ENCODE results near the gene BSCL2.
"Not testable (repeated sequence)": the region's sequence is repeated elsewhere in the genome, so short reads cannot be mapped to it uniquely, and the experiment has no call there.

BSCL2 gene

DNA sequence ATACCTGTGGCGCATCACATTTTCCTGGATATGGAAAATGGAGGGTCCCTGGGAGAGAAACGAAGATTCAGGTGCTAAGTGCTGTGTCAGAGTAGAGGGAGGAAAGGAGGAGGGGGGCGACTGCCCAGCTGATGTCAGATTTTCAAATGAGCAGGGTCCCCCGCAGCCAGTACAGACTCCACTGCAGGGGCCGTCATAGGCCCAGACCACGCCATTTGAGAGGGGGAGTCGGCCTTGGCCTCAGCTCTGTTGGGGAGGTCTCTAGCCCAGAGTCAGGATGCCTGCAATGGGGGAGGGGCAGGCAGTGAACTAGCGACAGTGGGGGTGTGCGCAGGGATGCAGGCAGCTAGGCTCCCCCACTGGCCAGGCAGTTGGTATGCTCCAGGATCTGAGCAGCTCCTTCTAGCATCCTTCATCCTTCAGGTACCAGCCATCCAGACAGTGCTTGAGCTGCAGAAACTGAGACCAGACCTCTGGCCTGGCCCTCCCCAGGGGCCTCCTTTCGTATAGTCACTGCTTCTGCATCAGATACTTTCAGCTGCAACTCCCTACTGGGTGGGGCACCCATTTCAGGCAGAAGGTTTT lies at the start of gene BSCL2, which contains the start of gene GNG3:
BSCL2 (minus strand) TSS at position 148 of the 585 bp plus-strand sequence. CDS start 229 bp downstream, outside the sequence.
GNG3 (plus strand) TSS at position 400 of the 585 bp plus-strand sequence. CDS start 620 bp downstream, outside the sequence.
- H3K36me3 Mint-ChIP-seq (ENCODE audit: low read depth): peaks cover 21% of the 10 kb centered on the region
- H3K27ac Mint-ChIP-seq: peak within 1 kb of the TSS; percentile 98
- H3K27me3 Mint-ChIP-seq (ENCODE audit: low read depth): no peaks in the 10 kb centered on the region
- peaks cover 50% of the 10 kb centered on the region for H3K4me1 Mint-ChIP-seq (ENCODE audit: low read depth)
- H3K4me3 Mint-ChIP-seq: peak within 1 kb of the TSS; percentile 94
- H3K9me3 Mint-ChIP-seq: no peaks in the 10 kb centered on the region

DNA sequence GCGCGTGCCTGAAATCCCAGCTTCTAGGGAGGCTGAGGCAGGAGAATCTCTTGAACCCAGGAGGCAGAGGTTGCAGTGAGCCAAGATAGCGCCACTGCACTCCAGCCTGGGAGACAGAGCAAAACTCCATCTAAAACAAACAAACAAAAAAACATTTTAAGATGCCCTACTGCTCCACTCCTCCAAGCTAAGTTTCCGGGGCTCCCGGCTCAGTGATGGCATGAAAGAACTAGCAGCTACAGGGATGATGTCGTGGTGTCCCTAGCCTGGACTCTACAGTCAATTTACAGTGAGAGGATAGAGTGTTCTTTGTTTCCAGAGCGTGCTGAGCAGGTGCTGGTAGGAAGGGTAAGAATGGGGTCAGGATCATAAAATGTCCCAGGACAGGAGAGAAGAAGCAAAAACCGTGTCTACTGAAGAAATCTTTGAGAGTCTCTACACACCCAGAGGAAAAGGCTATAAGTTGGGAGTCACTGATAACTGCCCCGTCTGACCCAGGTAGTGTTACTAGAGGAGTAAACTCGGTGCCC lies 47.9 kb upstream of the BSCL2 start:
- Mint-ChIP-seq H3K27me3 (ENCODE audit: low read depth) (no peaks in the 10 kb centered on the region), H3K27ac (no peak overlapping the region), H3K9me3 (no peaks in the 10 kb centered on the region), H3K4me1 (ENCODE audit: low read depth) (peaks cover 14% of the 10 kb centered on the region), H3K36me3 (ENCODE audit: low read depth) (peaks cover 3% of the 10 kb centered on the region), H3K4me3 (peak overlapping the region; percentile 20)

DNA sequence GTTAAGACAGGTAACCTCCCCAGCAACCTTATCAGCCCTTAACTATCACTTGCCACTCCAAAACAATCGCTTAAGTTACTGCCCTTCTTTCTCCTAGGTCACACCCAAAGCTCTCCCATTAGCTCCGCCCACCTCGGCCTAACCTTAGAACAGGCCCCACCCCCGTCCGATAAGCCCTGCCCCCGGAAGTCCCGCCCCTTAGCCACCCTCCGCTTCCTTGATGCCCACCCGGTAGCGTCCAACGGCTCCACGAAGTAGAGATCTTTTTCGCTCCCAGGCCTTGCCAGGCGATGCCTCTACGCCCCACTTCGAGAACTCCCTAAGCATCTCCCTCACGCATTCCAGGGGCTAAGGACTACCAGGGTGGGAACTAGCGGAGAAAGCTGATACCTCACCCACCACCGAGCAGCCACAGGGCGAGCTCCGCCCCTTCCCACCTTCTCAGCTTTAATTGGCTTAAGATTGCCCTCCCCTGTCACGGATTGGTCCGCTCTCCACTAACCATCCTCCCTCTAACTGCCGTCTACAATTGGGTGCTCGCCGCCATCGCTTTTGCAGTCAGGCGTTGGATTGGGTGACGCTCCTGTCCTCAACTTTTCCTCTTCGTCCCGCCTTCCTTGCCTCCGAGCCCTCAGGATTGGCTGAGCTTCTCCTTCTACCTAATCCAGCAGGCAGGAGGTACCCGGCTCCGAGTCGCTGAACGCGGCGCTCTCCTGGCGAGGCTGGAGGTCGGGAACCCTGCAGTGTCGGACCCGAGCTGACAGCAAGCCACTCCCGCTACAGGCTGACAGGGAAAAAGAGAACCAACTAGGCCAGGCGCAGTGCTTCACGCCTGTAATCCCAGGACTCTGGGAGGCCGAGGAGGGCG lies 46.7 kb upstream of the BSCL2 start, which contains the start of gene ZBTB3:
ZBTB3 (minus strand) TSS at position 425 of the 868 bp plus-strand sequence. CDS start 496 bp downstream, outside the sequence.
- H3K27ac Mint-ChIP-seq: peak within 1 kb of the TSS; percentile 97
- H3K36me3 Mint-ChIP-seq (ENCODE audit: low read depth): peaks cover 3% of the 10 kb centered on the region
- H3K9me3 Mint-ChIP-seq: no peaks in the 10 kb centered on the region
- H3K4me1 Mint-ChIP-seq (ENCODE audit: low read depth): peaks cover 16% of the 10 kb centered on the region
- H3K27me3 Mint-ChIP-seq (ENCODE audit: low read depth): no peaks in the 10 kb centered on the region
- H3K4me3 Mint-ChIP-seq: peak within 1 kb of the TSS; percentile 96

DNA sequence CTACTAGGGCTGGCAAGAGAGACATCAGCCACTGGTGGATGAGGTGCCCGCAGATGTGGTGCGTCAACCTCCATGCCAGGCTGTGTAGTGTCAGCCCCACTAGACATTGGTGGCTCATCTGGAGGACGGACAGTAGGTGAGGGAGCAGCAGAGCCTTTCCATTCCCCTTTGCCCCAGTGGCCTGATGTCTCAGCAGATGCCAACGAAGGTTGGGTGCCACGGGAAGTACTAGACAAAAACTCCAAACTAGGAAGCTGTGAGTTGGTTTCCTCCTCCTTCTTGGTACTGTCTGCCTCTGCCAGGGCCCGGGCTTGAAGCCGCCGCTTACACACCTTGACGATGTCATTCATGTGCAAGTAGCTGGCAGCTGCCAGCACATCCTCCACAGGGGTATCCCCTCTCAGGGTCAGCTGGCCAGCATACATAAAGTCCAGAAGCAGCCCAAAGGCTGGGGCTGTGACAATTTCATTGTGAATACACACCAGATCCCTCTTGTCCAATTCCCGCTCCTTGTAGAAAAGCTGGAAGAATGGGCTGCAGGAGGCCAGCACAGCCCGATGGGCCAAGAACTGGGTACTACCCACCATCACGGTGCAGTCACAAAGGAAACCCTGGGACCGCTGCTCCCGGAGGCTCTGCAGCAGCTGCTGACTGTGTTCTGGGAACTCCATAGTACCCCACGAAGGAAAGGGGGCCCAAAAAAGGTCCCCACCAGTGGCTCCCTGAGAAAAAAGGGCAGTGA lies 45.9 kb upstream of the BSCL2 start:
- Mint-ChIP-seq H3K4me3 (peak overlapping the region; percentile 96), H3K27me3 (ENCODE audit: low read depth) (no peaks in the 10 kb centered on the region), H3K36me3 (ENCODE audit: low read depth) (peaks cover 3% of the 10 kb centered on the region), H3K27ac (peak overlapping the region; percentile 97), H3K9me3 (no peaks in the 10 kb centered on the region), H3K4me1 (ENCODE audit: low read depth) (peaks cover 19% of the 10 kb centered on the region)

DNA sequence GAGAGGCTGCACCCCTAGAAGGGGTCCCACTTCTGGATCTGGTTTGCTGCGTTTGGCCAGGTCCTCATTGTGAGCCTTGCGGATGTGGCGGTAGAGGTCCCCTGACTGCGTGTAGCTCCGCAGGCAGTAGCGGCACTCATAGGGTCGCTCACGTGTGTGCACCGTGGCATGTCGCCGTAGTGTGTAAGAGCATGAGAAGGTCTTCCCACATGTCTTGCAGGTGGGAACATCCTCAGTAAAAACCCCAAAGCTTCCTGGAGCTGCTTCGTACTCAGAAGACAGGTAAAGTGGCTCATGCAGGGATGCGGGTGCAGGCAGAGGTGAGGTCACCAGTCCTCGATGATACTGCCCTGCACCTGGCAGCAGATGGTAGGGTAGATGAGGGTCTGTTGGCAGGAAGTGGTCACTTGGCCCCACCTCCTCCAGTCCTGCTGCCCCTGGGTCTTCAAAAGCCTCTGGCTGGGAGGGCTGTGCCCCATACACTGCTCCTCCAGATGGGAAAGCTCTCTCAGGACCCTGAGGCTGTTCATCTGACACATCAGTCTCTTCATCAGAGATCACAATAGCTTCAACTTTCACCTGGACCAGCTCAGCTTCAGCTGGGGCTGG lies 45.1 kb upstream of the BSCL2 start:
- Mint-ChIP-seq H3K27ac (no peak overlapping the region), H3K9me3 (no peaks in the 10 kb centered on the region), H3K4me1 (ENCODE audit: low read depth) (peaks cover 19% of the 10 kb centered on the region), H3K27me3 (ENCODE audit: low read depth) (no peaks in the 10 kb centered on the region), H3K36me3 (ENCODE audit: low read depth) (peaks cover 3% of the 10 kb centered on the region), H3K4me3 (peak overlapping the region; percentile 96)

DNA sequence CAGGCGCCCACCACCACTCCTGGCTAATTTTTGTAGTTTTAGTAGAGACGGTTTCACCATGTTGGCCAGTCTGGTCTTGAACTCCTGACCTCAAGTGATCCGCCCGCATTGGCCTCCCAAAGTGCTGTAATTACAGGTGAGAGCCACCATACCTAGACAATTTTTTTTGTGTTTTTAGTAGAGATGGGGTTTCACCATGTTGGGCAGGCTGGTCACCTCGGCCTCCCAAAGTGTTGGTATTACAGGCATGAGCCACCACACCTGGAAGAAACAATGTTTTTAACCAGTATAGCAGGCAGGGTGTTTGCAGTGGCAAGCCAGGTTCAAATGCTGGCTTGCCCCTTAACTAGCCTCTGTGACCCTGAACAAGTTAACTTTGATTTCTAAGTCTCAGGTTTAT lies 42.7 kb upstream of the BSCL2 start:
- not testable (repeated sequence) for H3K27ac Mint-ChIP-seq; H3K27me3 Mint-ChIP-seq (ENCODE audit: low read depth)

DNA sequence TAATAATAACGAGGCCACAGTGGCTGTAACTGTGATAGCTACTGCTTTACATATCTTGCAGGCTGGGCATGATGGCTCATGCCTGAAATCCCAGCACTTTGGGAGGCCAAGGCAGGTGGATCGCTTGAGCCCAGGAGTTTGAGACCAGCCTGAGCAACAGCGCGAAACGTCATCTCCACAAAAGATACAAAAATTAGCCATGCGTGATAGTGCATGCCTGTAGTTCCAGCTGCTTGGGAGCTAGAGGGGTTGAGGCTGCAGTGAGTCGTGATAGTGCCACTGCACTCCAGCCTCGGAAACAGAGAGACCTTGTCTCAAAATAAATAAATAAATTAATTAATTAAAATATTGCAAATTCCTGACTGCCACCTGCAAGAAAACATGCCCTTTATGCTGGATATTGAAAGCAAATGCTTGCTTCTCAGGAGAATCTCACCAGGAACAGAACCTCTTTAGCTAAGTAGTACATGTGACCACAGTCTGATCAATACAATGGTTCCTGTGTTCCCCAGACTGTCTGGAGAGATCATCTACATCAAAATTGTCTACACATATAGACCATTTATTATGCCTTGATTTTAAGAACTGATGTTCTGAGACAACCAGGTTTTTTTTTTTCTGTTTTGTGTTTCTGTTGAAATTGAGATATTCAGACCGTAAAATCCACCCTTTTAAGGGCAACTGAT lies 40.4 kb upstream of the BSCL2 start:
- no peak overlapping the region for H3K27ac Mint-ChIP-seq
- peaks cover 3% of the 10 kb centered on the region for H3K36me3 Mint-ChIP-seq (ENCODE audit: low read depth)
- H3K4me3 Mint-ChIP-seq: no peak overlapping the region
- no peaks in the 10 kb centered on the region for H3K27me3 Mint-ChIP-seq (ENCODE audit: low read depth)
- H3K9me3 Mint-ChIP-seq: no peaks in the 10 kb centered on the region
- H3K4me1 Mint-ChIP-seq (ENCODE audit: low read depth): peaks cover 7% of the 10 kb centered on the region

More for the DNA sequence above, 42.7 kb upstream of the BSCL2 start:
- H3K9me3 Mint-ChIP-seq; H3K4me3 Mint-ChIP-seq; H3K36me3 Mint-ChIP-seq (ENCODE audit: low read depth): not testable (repeated sequence)
- peaks cover 19% of the 10 kb centered on the region for H3K4me1 Mint-ChIP-seq (ENCODE audit: low read depth)

DNA sequence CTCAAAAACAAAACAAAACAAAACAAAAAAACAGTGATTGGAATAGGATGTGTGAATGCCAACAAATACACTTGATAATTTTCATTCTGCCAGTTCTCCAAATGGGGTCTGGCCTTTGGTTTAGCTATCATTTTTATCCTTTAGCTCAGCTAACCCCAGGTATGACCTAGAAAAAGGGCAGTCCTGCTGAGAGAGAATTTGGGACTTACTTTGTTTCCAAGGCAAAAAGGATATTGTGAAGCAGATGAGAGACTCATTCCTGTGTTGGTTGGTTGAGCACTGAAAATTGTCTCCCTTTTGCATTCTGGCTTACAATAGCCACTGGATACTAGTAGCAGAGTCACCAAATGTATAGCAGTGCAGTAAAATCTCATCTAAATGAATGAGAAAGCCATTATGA lies 30.0 kb upstream of the BSCL2 start:
- Mint-ChIP-seq H3K36me3 (ENCODE audit: low read depth) (peaks cover 33% of the 10 kb centered on the region), H3K4me1 (ENCODE audit: low read depth) (peaks cover 8% of the 10 kb centered on the region), H3K27me3 (ENCODE audit: low read depth) (no peaks in the 10 kb centered on the region), H3K27ac (no peak overlapping the region), H3K4me3 (no peak overlapping the region), H3K9me3 (no peaks in the 10 kb centered on the region)

DNA sequence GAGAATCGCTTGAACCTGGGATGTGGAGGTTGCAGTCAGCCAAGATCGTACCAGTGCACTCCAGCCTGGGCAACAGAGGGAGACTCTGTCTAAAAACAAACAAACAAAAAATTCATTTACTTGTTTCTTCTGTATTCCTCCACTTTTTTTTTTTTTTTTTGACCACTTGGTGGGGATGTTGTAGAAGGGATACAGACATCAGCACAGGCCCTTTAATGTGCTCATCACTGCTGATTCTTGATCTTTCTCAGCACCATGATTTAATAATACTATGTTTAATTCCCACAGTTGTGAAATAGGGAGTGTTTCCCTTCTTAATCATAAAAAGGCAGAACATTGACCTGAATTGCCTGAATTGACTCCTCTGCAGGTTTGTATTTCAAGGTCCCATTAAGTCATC lies 25.6 kb upstream of the BSCL2 start:
- H3K9me3 Mint-ChIP-seq: no peaks in the 10 kb centered on the region
- no peak overlapping the region for H3K4me3 Mint-ChIP-seq
- H3K27me3 Mint-ChIP-seq (ENCODE audit: low read depth): no peaks in the 10 kb centered on the region
- peaks cover 30% of the 10 kb centered on the region for H3K36me3 Mint-ChIP-seq (ENCODE audit: low read depth)
- H3K27ac Mint-ChIP-seq: no peak overlapping the region
- peaks cover 21% of the 10 kb centered on the region for H3K4me1 Mint-ChIP-seq (ENCODE audit: low read depth)

DNA sequence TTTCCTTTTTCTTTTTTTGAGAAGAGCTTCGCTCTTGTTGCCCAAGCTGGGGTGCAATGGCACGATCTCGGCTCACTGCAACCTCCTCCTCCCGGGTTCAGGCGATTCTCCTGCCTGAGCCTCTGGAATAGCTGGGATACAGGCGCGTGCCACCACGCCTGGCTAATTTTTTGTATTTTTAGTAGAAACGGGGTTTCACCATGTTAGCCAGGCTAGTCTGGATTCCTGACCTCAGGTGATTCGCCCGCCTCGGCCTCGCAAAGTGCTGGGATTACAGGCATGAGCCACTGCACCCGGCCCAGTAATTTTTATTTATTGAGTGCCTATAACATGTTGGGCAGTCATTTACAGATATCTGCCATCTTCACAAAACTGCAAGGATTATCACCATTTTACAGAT lies 22.9 kb upstream of the BSCL2 start:
- not testable (repeated sequence) for H3K27me3 Mint-ChIP-seq (ENCODE audit: low read depth); H3K27ac Mint-ChIP-seq
- peaks cover 25% of the 10 kb centered on the region for H3K4me1 Mint-ChIP-seq (ENCODE audit: low read depth)

DNA sequence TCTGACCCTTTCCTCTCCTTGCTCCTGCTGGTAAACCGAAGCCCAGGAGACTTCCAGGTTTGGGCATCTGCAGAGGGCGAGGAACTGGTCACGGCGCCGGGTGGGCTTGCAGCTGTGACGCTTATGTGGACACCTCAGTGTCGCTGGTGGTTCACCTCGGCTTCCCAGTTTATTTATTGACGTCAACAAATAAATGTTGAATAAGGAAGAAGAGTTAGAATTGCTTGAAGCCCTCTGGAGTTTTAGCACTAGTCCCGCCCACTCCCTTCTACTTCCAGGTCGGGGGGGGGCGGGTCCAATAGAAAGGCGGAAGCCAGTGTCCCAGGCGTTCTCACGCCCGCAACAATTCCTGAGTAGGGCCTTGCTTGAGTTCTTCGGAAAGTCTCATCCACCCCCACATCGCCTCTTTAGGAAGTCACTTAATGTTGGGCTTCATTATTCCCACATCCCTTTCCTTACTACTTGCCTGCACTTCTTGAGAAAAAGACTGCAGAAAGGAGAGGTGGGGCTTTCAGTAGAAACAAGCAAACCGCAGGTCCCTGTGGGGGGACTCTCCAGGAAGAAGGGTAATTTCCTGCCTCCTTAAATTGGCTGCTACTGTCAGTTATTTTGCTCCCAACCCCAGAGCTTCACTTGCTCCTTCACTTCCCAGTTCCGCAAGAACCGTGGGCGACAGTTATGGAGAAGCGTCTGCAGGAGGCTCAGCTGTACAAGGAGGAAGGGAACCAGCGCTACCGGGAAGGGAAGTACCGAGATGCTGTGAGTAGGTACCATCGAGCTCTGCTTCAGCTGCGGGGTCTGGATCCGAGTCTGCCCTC lies 21.2 kb upstream of the BSCL2 start, which contains the start of gene TTC9C:
TTC9C (plus strand) TSS at position 316 of the 818 bp plus-strand sequence; CDS start at position 679, 363 bp downstream.
- Mint-ChIP-seq H3K27ac (peak within 1 kb of the TSS; percentile 99), H3K9me3 (no peaks in the 10 kb centered on the region), H3K36me3 (ENCODE audit: low read depth) (peaks cover 47% of the 10 kb centered on the region), H3K27me3 (ENCODE audit: low read depth) (no peaks in the 10 kb centered on the region), H3K4me1 (ENCODE audit: low read depth) (peaks cover 40% of the 10 kb centered on the region), H3K4me3 (peak within 1 kb of the TSS; percentile 97)

More for the DNA sequence above, 22.9 kb upstream of the BSCL2 start:
- peaks cover 37% of the 10 kb centered on the region for H3K36me3 Mint-ChIP-seq (ENCODE audit: low read depth)
- not testable (repeated sequence) for H3K9me3 Mint-ChIP-seq
- H3K4me3 Mint-ChIP-seq: peak overlapping the region; percentile 97

DNA sequence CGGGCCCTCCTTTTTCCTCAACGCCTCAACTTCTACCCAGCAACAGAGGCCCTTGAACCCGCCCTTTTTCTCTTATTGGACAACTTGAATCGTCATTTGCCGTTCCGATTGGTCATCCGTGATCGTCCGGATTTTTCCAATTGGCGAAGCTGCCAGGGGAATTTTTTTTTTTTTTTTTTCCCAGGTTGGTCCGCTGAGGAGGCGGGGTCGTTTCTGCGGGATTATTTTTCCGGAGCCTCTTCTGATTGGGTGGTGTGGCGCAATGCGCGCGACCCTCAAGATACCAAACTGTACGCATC lies 20.6 kb upstream of the BSCL2 start:
- H3K9me3 Mint-ChIP-seq: no peaks in the 10 kb centered on the region
- H3K4me1 Mint-ChIP-seq (ENCODE audit: low read depth): peaks cover 36% of the 10 kb centered on the region
- H3K36me3 Mint-ChIP-seq (ENCODE audit: low read depth): peaks cover 45% of the 10 kb centered on the region
- H3K4me3 Mint-ChIP-seq: peak overlapping the region; percentile 97
- H3K27me3 Mint-ChIP-seq (ENCODE audit: low read depth): no peaks in the 10 kb centered on the region
- H3K27ac Mint-ChIP-seq: peak overlapping the region; percentile 99
